Cerebellar nuclear complex (tissue), 1 donor: Measurements from ENCODE around the gene RAB9A.
"Not testable (repeated sequence)": the region's sequence is repeated elsewhere in the genome, so short reads cannot be mapped to it uniquely, and the experiment has no call there.

Experiments used
- DNase-seq, 2 experiments: peaks; one replicate each; lab custom pipeline; 2025; lab: John Stamatoyannopoulos, UW

The RAB9A gene

DNA sequence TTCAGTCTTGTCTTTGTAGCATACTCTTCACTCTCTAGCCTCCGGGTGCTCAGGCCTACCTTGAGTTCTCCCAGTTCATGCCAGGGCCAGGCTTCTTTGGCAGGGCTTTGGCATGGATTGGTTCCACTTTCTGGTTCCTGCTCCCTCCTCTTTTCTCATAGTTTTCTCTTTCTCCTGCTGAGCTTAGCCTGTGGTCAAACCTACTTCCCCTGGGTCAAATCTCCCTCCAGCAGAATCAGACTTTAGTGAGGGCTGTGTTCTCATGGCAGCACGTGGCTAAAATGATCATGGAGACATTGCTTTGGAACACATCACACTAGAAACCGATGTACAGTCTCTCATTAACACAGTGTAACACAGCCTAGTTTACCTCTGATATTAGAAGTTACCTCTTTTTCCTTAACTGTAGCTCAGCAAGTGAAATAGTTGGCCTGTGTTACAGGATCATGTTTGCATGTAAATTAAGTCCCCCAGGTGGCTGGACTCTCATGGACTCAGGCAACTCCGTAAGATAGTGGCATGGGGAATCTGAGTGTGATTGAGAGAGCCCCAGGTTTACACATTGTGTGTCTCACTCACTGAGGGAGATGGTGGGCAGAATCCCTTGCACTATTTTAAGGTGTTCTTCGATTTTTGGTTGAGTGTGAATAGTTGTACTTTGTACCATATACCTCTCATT is 13.3 kb downstream of the RAB9A start:
- DNase-seq = no peak

DNA sequence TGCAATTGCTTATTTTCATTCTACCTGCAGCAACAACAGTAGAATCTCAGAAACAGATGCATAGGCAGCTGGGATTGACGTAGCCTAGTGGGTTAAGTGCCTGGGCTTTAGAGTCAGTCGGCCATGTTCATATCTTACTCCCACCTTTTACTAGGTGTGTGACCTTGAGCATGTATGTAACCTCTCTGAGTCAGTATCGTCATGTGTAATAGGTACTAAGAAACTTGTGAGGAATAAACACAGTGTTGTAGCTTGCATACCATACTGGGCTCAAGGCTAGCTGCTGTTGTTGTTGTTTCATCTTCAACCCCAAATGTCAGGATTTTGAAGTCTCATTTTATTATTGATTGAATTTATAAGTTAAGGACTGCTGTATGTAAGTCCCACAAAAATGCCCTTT is 14.2 kb downstream of the RAB9A start:
- DNase-seq = no peak

DNA sequence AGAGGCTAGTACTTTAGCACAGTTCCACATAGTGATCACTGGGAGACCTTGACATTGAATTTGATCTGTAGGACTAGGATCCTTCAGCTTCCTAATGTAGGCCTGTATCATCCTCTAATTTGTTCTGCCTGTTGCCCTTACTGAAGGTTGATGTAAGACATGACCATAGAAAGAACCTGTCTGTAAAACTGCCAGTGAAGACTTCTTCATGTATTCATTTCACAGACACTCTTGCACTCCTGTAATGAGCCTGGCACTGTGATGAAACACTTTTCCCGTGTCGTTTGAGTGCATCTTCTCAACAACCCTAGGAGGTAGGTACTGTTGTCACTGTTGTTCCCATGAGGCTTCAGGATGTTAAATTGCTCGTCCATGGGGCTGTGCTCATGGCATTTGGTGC is 14.7 kb downstream of the RAB9A start:
- DNase-seq = no peak

DNA sequence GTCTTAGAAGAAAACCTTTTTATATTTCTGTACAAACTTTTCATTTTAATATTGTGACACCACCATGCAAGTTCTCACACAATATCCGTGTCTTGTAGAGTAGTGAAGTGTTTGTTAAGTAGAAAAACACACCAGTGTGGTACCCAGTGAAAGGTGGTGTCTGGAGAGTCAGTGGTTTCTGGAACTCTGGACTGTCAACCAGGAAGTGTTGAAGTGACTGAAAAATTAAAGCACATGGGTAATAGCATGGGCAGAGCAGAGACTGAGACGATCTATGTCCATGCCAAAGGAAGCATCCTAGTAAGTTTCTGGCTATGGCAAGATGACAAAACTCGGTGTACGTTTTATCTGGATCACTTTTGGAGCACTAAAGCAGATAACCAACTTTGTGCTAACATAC is 22.2 kb downstream of the RAB9A start:
- DNase-seq = no peak

DNA sequence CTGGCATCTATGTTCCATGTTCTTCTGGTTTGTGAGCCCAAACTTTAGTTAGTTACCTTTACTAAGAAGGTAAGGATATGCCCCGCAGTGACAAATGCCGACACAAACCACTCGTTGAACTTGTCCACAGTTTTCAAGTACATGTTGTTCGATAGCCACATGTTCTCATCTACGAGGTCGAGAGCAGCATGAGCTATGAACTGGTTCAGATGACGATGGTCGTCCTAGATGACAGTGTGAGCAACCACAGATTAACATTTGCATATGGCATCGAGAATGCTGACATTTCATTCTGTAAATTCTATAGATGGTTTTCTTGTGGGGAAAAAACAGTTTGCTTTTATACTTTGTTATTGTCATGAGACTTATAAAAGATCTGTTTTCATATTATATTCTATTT is 27.5 kb downstream of the RAB9A start:
- DNase-seq = no peak

DNA sequence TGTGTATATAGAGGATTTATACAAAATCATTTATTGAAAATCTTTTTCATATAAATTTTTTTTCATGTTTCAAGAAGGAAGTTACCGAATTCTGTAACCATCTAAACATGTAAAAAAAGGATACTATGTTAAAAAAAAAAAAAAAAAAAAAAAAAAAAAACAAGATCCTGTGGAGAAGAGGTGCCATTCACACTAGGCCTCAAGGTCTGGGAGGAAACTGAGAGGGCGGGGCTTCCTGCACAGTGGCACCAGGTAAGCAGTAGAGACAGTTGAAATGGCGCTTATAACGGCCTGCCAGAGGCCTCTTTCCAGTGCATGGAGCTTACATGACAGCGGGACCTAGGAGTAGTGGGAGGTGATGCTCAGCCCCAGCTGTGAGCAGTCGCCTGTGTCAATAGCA is 28.0 kb downstream of the RAB9A start:
- DNase-seq = no peak

DNA sequence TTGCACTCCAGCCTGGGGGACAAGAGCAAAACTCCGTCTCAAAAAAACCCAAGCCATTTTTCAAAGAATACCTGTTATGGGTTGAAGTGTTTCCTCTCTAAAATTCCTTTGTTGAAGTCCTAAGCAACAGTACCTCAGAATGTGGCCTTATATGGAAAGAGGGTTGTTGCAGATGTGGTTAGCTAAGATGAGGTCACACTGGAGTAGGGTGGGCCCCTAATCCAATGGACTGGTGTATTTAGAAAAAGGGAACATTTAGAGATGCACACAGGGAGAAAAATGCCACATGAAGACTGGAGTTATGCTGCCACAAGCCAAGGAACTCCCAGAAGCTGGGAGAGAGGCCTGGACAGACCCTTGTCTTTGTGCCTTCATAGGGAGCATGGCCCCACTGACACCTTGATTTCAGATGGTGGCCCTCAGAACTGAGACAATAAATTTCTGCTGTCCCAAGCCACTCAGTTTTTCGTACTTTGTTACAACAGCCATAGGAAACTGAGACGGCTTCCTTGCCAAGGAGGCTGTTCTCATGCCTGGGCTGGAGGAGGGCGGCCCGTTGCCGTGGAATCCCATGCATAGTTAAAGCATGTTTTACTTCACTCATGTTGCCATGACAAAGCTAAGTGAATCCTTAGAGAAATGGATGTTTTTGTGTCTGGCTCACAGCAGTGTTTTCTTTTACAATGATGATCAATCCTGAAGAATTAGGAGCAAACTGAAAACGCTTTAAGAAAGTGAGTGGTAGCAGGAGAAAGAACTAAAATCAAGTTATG is 29.0 kb downstream of the RAB9A start:
- DNase-seq = no peak

DNA sequence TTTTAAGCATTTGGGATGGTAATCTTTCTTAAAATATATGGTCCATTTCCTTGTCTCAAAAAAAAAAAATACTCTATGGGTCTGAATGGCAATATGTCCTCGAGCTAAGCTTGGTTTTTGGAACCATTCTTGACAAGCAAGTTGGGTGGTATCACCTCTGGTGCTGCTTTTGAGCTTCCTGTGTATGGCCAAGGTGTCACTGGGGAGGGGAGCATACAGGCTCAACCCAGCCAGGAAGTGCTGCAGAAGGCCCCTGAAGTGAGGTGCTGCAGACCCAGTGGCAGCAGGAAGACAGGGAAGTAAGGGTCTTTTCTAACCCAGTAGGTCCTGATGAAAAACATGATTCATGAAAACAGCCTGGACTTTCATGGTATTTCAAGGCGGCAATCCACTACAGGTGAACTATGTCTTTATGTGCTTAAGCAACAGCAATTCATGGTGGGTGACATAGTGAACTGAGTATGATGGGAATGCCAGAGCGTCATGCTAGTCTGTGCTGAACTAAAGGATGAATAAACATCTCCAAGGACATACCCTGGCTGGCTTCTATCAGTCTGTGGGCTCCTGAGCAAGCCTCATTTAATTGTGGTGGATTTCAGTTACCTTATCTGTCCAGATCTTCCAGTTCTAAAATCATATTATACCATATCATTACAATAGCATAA is 30.4 kb downstream of the RAB9A start:
- DNase-seq = no peak

DNA sequence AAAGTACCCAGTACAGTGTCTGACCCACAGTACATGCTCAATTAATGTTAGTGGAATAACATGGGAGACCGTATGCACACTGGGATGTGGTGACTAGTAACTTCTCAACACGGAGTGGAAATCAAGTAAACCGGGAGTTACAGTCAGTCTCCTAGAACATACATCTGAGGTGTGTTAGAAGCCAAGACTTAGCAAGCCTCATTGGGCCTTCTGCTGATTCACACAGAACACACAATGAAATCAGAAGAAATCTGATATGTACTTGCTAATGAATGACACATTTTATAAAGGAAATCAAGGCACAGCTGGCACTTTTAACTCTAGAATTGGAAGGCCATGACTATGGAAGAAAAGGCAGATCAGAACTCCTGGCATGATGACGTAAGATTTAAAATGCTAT is 32.4 kb downstream of the RAB9A start:
- no peak for DNase-seq

DNA sequence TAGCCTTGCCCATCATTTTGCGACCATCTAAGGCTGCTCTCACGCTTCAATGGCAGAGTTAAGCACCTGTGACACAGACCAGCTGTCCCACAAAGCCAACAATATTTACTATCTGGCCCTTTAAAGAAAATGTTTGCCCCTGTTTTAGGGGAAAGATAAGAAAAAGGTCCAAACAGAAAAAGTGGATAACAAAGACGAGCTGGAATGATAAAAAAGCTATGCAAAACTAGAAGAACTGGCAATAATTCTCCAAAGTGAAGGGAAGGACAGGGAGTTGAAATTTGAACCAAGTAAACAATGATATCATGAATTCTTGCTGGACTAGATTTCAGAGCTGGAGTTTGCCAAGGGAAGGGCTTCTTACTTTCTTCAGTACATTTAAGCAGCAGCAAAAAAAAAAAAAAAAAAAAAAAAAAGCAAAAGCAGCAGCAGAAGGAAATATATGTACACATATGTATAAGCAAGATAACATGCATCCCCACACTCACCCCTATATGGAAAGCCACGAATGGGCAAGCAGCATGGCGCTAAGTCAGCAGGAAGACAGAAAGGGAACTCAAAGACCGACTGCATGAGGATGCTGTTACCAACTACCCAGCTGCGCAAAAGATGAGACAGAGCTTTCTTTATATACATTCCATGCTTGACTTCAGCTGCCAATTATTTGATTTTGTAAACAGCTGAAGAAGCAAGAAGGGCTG is 33.0 kb downstream of the RAB9A start:
- no peak for DNase-seq

DNA sequence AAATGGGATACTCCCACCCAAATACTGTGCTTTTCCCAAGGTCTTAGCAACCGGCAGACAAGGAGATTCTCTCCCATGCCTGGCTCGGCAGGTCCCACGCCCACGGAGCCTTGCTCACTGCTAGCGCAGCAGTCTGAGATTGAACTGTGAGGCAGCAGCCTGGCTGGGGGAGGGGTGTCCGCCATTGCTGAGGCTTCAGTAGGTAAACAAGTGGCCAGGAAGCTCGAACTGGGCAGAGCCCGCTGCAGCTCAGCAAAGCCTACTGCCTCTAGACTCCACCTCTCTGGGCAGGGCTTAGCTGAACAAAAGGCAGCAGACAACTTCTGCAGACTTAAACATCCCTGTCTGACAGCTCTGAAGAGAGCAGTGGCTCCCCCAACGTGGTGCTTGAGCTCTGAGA is 36.0 kb downstream of the RAB9A start:
- not testable (repeated sequence) for DNase-seq

DNA sequence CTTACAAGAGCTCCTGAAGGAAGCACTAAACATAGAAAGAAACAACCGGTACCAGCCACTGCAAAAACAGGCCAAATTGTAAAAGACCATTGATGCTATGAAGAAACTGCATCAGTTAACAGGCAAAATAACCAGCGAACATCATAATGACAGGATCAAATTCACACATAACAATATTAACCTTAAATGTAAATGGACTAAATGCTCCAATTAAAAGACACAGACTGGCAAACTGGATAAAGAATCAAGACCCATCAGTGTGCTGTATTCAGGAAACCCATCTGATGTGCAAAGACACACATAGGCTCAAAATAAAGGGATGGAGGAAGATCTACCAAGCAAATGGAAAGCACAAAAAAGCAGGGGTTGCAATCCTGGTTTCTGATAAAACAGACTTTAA is 37.7 kb downstream of the RAB9A start:
- not testable (repeated sequence) for DNase-seq

DNA sequence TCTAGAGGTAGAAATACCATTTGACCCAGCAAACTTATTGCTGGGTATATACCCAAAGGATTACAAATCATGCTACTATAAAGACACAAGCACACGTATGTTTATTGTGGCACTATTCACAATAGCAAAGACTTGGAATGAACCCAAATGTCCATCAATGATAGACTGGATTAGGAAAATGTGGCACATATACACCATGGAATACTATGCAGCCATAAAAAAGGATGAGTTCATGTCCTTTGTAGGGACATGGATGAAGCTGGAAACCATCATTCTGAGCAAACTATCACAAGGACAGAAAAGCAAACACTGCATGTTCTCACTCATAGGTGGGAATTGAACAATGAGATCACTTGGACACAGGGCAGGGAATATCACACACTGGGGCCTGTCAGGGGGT is 41.6 kb downstream of the RAB9A start:
- not testable (repeated sequence) for DNase-seq

DNA sequence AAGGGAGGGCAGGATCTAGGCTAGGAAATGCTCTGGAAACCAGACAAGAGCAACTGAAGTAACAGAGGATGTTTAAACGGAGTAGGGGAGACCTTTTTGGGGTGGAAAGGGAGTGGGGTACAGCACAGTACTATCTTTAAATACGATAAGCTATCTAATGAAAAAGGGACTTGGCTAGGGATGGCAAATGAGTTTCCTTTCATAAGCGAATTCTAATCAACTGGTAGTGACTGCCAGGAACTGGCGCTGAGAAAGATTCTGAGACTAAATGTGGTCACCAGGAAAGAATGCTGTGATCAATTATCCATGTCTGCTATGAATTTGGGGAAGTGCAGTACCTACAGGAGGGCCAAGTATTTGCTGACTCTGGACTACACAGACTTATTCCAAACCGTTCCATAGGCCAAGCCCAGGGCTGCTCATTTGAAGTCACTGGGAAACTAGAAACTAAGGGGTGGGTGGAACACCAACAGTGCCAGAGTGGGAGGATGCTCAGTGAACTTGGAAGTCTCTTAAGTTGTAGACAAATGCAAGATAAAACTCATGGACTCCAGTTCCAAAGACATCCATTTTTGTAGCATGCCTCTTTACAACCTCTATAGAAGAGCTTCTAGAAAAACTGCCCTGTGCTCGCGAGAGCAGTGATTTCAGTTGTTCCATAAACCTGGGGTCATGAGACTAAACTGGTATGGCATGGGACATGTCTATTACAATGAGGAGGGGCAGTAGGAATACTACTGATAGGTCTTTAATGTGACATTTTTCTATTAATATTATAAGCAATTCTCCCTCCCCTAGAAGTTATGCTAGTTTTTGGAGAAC is 43.5 kb downstream of the RAB9A start:
- DNase-seq = no peak

DNA sequence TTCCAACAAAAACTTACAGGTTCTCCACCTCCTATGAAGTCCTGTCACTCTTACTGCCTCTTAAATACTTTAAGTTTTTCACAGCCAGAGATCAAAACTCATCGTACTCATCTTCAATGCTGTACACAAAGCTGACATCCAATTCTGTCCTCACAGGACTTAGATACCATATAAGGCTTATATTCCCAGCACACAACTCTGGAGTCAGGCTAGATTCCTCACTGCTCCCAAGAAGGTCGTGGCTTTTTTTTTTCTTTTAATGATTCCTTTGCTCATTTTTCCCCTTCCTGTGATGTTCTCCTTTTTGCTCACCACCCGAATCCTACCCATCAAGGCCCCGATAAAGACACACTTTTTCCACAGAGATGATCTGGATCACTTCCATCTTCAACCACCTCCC is 44.6 kb downstream of the RAB9A start:
- DNase-seq = no peak

DNA sequence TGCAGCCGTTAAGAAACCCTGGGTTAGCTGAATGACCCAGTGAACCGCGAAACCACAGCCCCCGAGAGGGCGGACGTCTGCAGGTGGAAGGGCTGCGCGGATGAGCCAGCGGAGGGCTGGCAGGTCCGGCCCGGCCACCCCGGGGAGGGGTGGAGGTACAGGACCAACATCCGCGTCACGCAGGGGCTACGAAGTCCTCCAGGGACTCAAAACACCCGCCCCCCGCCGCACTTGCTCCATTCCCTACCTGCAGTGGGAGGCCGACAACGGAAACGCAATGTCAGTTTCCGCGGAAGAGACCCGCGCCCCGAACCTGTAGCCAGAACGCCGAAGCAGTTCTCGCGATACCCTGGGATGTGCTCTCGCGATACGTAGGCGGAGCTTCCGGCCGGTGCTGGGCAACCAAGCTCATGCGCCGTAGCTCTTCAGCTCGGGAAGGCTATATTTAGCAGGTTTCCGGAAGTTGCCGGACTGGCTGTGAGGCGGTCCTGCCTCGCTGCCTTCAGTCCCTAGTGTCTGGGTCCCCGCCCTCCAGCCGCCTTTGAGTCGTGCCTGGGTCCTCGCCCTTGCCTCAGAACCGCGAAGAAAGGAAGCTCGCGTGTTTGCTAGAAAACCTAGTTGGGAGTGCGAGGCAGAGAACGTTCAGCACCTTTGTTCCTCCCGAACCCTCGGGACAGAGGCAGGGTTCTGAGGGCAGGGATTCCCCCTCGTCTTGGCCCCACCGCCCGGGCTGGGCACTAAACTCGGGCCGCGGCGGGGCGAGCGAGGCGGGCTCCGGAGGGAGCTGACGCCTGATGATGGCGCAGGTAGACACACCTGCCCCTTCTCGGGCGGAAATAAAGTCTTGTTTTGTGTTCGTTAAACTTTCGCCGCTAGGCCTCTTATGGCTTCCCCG is 45.6 kb downstream of the RAB9A start, which contains the start of the genes OFD1 and TRAPPC2:
Gene OFD1, plus strand, starts transcription at position 471 of the 895 bp plus-strand sequence. Its CDS starts 324 bp downstream, at position 795.
Gene TRAPPC2, minus strand, starts transcription at position 343 of the 895 bp plus-strand sequence. CDS start 14,657 bp downstream, outside the sequence.
- peak; percentile 68 to 77 for DNase-seq

DNA sequence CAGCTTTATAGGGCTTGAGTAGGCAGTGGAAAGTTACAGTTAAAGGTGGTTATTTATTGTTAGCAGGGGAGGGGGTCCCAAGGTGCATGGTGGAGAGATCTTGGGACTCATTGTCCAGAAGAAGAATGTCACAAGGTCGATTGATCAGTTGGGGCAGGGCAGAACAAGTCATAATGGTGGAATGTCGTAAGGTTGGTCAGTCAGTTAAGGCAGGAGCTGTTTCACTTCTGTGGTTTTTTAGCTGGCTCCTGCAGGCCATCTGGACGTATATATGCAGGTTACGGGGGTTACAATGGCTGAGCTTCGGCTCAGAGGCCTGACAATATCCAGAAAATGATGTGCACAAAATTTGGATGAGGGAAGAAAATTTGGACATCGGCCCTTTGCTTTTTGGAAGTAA is 52.8 kb downstream of the RAB9A start:
- DNase-seq = no peak

DNA sequence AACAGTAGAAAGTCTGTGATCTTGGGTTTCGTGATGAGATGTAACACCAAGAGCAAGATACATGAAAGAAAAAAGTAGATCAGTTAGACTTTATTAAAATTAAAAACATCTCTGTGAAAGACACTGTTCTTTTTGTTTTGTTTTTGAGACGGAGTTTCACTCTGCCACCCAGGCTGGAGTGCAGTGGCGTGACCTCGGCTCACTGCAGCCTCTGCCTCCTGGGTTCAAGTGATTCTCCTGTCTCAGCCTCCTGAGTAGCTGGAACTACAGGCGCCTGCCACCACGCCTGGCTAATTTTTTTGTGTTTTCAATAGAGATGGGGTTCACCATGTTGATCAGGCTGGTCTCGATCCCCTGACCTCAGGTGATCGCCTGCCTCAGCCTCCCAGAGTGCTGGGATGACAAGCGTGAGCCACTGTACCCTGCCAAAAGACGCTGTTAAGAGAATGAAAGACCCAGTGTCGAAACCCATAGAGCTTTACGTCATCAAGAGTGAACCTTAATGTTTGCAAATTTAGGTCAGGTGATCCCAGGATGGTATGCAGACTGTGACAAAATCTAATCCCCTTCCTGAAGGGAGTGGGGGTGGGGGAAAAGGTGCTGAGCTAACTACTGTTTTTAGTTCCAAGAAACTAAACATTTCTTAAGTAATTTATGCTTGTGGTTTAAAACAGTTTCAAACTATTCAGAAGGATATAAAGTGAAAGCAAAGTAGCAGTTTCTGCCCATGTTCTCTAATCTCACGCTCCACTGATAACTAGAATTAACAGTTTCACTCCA is 53.7 kb downstream of the RAB9A start:
- DNase-seq = no peak

DNA sequence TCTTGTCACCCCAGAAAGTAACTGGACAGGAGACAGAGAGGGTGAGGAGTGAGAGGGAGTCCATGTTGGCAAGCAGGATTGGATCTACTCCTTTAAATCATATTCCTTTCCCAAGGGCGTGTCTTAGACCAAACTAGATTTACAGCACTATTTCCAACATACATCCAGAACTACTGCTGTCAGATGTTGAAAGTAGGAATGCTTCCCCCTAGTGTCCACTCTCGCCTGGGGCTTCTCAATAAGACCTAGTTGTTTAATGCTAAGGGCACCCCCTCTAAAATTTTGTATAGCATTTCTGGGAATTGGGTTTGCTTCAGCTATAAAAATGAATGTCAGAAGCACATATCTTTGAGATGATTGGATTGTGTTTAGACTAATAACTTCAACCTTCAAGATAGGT is 58.9 kb downstream of the RAB9A start:
- no peak for DNase-seq

DNA sequence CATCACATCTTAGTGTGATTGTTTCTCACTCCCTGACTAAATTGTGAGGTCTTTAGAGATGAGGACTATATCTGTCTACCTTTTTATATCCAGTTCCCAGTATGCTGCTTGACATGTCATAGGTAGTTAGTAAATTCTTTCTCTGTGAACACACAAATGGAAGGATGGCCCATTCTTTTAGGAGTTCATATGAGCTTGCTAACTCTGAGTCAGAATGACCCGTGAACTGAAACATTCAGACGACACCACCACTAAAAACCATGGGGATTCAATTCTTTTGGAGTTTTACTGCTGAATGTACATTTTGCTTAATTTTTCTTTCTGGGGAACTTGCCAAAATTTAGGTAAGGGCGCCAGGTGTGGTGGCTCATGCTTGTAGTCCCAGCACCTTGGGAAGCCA is 59.6 kb downstream of the RAB9A start:
- no peak for DNase-seq
